HepG2 (cell line): Measurements from ENCODE around the gene NFKBIA. TPM values are rescaled to one million over a fixed set of nuclear protein-coding genes. Genes with fewer than 3 reads are reported as not detected.

ENCODE experiments used
- AKNA ChIP-seq: sonication (generic); formaldehyde crosslinking; IDR thresholded peaks from 2 replicates; pipeline ENCODE4 v1.4.0; 2020; ENCODE audit warnings: missing genetic modification reagents, borderline replicate concordance
- CCDC6 ChIP-seq: sonication (generic); formaldehyde crosslinking; IDR thresholded peaks from 2 replicates; pipeline ENCODE4 v1.8.1; 2022; ENCODE audit warnings: mild to moderate bottlenecking, missing genetic modification reagents, moderate library complexity
- KDM2A ChIP-seq: sonication (generic); formaldehyde crosslinking; IDR thresholded peaks from 2 replicates; pipeline ENCODE4 v1.4.0; 2020; ENCODE audit warnings: low read depth, missing genetic modification reagents, borderline replicate concordance
- LBX2 ChIP-seq: sonication (generic); formaldehyde crosslinking; IDR thresholded peaks from 2 replicates; pipeline ENCODE4 v1.5.0; 2020; ENCODE audit warnings: missing genetic modification reagents, mild to moderate bottlenecking, borderline replicate concordance
- MTF1 ChIP-seq: sonication (generic); formaldehyde crosslinking; IDR thresholded peaks from 2 replicates; pipeline ENCODE4 v1.5.0; 2020; ENCODE audit warnings: missing genetic modification reagents
- NBN ChIP-seq: fragments of 450-650 bp; conservative IDR thresholded peaks from 2 replicates; pipeline ENCODE4 v1.6.1; 2017
- SCMH1 ChIP-seq: sonication (generic); formaldehyde crosslinking; IDR thresholded peaks from 2 replicates; pipeline ENCODE4 v1.9.0; 2021; ENCODE audit warnings: missing genetic modification reagents, mild to moderate bottlenecking, borderline replicate concordance
- SNAPC5 ChIP-seq: sonication (generic); formaldehyde crosslinking; IDR thresholded peaks from 2 replicates; pipeline ENCODE4 v1.8.1; 2023; ENCODE audit warnings: mild to moderate bottlenecking, missing genetic modification reagents, borderline replicate concordance
- TRAFD1 ChIP-seq: sonication (generic); formaldehyde crosslinking; IDR thresholded peaks from 2 replicates; pipeline ENCODE4 v1.5.1; 2020; ENCODE audit warnings: missing genetic modification reagents, mild to moderate bottlenecking, borderline replicate concordance
- ZMAT3 ChIP-seq: sonication (generic); formaldehyde crosslinking; conservative IDR thresholded peaks from 2 replicates; pipeline ENCODE4 v1.7.0; 2021; ENCODE audit warnings: missing genetic modification reagents
- ZNF550 ChIP-seq: sonication (generic); formaldehyde crosslinking; IDR thresholded peaks from 2 replicates; pipeline ENCODE4 v1.4.0; 2020; ENCODE audit warnings: mild to moderate bottlenecking, missing genetic modification reagents, borderline replicate concordance
- ZNF572 ChIP-seq: sonication (generic); formaldehyde crosslinking; IDR thresholded peaks from 2 replicates; pipeline ENCODE4 v1.5.1; 2020; ENCODE audit warnings: mild to moderate bottlenecking, missing genetic modification reagents
- ZNF615 ChIP-seq: sonication (generic); formaldehyde crosslinking; IDR thresholded peaks from 2 replicates; pipeline ENCODE4 v1.5.0; 2020; ENCODE audit warnings: mild to moderate bottlenecking, missing genetic modification reagents, borderline replicate concordance
- ZNF710 ChIP-seq: sonication (generic); formaldehyde crosslinking; IDR thresholded peaks from 2 replicates; pipeline ENCODE4 v1.5.0; 2020; ENCODE audit warnings: mild to moderate bottlenecking, missing genetic modification reagents, borderline replicate concordance
- ZNF770 ChIP-seq: sonication (generic); formaldehyde crosslinking; IDR thresholded peaks from 2 replicates; pipeline ENCODE4 v1.5.0; 2020; ENCODE audit warnings: mild to moderate bottlenecking, missing genetic modification reagents
- ZNF792 ChIP-seq: IDR thresholded peaks from 2 replicates; pipeline ENCODE4 v1.6.1; 2016
- polyA plus RNA-seq, 8 experiments: library from polyadenylated mRNA; depleted of rRNA in 3 of 8; stranded (reverse) in 7 of 8; unstranded in 1 of 8; fragments of >200 nt; fragmentation: Illumina TruSeq in 4 of 8; extraction: Trizol in 4 of 8; gene quantifications; 2 replicates each; pipeline versions ENCODE4 v1.2.1 to v1.2.3, GENCODE V29; 2011 to 2016; ENCODE audit warnings: low read depth in 4 of 8, missing spikeins in 1 of 8, mixed read lengths in 1 of 8; ENCODE audit not compliant: insufficient read depth in 1 of 8
- total RNA-seq, 5 experiments: library from RNA; depleted of rRNA; stranded (reverse); fragments of >200 nt; fragmentation: Illumina TruSeq; extraction: Trizol; gene quantifications; 2 replicates each; pipeline ENCODE4 v1.2.3, GENCODE V29; 2016; ENCODE audit warnings: low read depth in 1 of 5

The NFKBIA gene
- total and polyA plus RNA-seq, 2 of the 13 experiments (the other 11 are each of a cell fraction or from before 2014, with no cell fraction given): 197 to 319 TPM

- TF ChIP-seq NBN (no peak), KDM2A (CRISPR knock-in tag) (peak; percentile 74; the same call in 1 of the 2 replicates), AKNA (CRISPR knock-in tag) (no peak; the same call in 1 of the 2 replicates), ZNF615 (CRISPR knock-in tag) (no peak), ZNF710 (CRISPR knock-in tag) (peak; percentile 79; the same call in 1 of the 2 replicates), LBX2 (peak; percentile 89; the same call in 1 of the 2 replicates), SCMH1 (CRISPR knock-in tag) (no peak), MTF1 (CRISPR knock-in tag) (no peak), ZMAT3 (CRISPR knock-in tag) (peak; percentile 96; the same call in 1 of the 2 replicates), TRAFD1 (CRISPR knock-in tag) (peak; percentile 89; the same call in 1 of the 2 replicates), CCDC6 (no peak; the same call in 1 of the 2 replicates), SNAPC5 (peak; percentile 81; the same call in 1 of the 2 replicates), ZNF792 (CRISPR knock-in tag) (peak; percentile 92), ZNF572 (CRISPR knock-in tag) (no peak), ZNF550 (CRISPR knock-in tag) (no peak), ZNF770 (CRISPR knock-in tag) (no peak)
Observed at GRCh38 chr14:35365130-35366055, 39.2 kb downstream of the NFKBIA start (continued).
